HepG2 (cell line): ENCODE results near the gene MYO1E. TPM values are rescaled to one million over a fixed set of nuclear protein-coding genes. Genes with fewer than 3 reads are reported as not detected.
A peak's percentile ranks its signal among the peaks of the same experiment; 100 is the strongest.

ENCODE experiments used
- FOSL2 ChIP-seq: sonication (generic); formaldehyde crosslinking; IDR thresholded peaks from 2 replicates; pipeline ENCODE4 v1.4.0; 2020; ENCODE audit warnings: missing genetic modification reagents
- HIVEP1 ChIP-seq: sonication (generic); formaldehyde crosslinking; IDR thresholded peaks from 2 replicates; pipeline ENCODE4 v1.4.0; 2020; ENCODE audit warnings: mild to moderate bottlenecking, missing genetic modification reagents
- HOXA3 ChIP-seq: sonication (generic); formaldehyde crosslinking; IDR thresholded peaks from 2 replicates; pipeline ENCODE4 v1.5.0; 2020; ENCODE audit warnings: missing genetic modification reagents
- IKZF5 ChIP-seq: IDR thresholded peaks from 2 replicates; pipeline ENCODE4 v1.6.1; 2018; ENCODE audit warnings: missing genetic modification reagents, mild to moderate bottlenecking, missing compliant biosample characterization
- NCOA5 ChIP-seq: sonication (generic); formaldehyde crosslinking; IDR thresholded peaks from 2 replicates; pipeline ENCODE4 v1.4.0; 2020; ENCODE audit warnings: missing genetic modification reagents
- NR3C1 ChIP-seq: sonication (generic); formaldehyde crosslinking; IDR thresholded peaks from 2 replicates; pipeline ENCODE4 v1.4.0; 2020; ENCODE audit warnings: missing genetic modification reagents
- RBFOX2 ChIP-seq: fragments of 200-400 bp; formaldehyde crosslinking; IDR thresholded peaks from 2 replicates; pipeline ENCODE4 v1.6.1; 2017; ENCODE audit warnings: low read depth, mild to moderate bottlenecking, low read length
- RORA ChIP-seq: sonication (generic); formaldehyde crosslinking; IDR thresholded peaks from 2 replicates; pipeline ENCODE4 v1.5.0; 2020; ENCODE audit warnings: mild to moderate bottlenecking, missing genetic modification reagents, moderate library complexity
- SKI ChIP-seq: fragments of 450-650 bp; IDR thresholded peaks from one replicate; pipeline ENCODE4 v1.6.1; 2018; ENCODE audit warnings: mild to moderate bottlenecking; ENCODE audit not compliant: partially characterized antibody
- ZBTB39 ChIP-seq: sonication (generic); formaldehyde crosslinking; IDR thresholded peaks from 2 replicates; pipeline ENCODE4 v1.5.0; 2020; ENCODE audit warnings: missing genetic modification reagents
- ZFP62 ChIP-seq: sonication (generic); formaldehyde crosslinking; IDR thresholded peaks from 2 replicates; pipeline ENCODE4 v1.4.0; 2020; ENCODE audit warnings: missing genetic modification reagents
- ZKSCAN5 ChIP-seq: sonication (generic); formaldehyde crosslinking; IDR thresholded peaks from 2 replicates; pipeline ENCODE4 v1.5.1; 2020; ENCODE audit warnings: mild to moderate bottlenecking, missing genetic modification reagents
- ZNF207 ChIP-seq: fragments of 450-650 bp; IDR thresholded peaks from 2 replicates; pipeline ENCODE4 v1.6.1; 2016; ENCODE audit warnings: antibody characterized with exemption, borderline replicate concordance
- ZNF276 ChIP-seq: sonication (generic); formaldehyde crosslinking; IDR thresholded peaks from 2 replicates; pipeline ENCODE4 v1.4.0; 2020; ENCODE audit warnings: mild to moderate bottlenecking, low read depth, missing genetic modification reagents
- ZNF362 ChIP-seq: sonication (generic); formaldehyde crosslinking; IDR thresholded peaks from 2 replicates; pipeline ENCODE4 v1.4.0; 2020; ENCODE audit warnings: missing genetic modification reagents, mild to moderate bottlenecking, borderline replicate concordance
- ZNF644 ChIP-seq: IDR thresholded peaks from 2 replicates; pipeline ENCODE4 v1.6.1; 2016; ENCODE audit warnings: low read depth
- ZNF746 ChIP-seq: sonication (generic); formaldehyde crosslinking; IDR thresholded peaks from 2 replicates; pipeline ENCODE4 v1.8.0; 2022; ENCODE audit warnings: mild to moderate bottlenecking, missing genetic modification reagents
- ZNF761 ChIP-seq: sonication (generic); formaldehyde crosslinking; conservative IDR thresholded peaks from 2 replicates; pipeline ENCODE4 v1.4.0; 2020; ENCODE audit warnings: mild to moderate bottlenecking, missing genetic modification reagents
- ZNF790 ChIP-seq: sonication (generic); formaldehyde crosslinking; IDR thresholded peaks from 2 replicates; pipeline ENCODE4 v1.8.0; 2022; ENCODE audit warnings: missing genetic modification reagents, mild to moderate bottlenecking, borderline replicate concordance
- ZSCAN5A ChIP-seq: sonication (generic); formaldehyde crosslinking; IDR thresholded peaks from 2 replicates; pipeline ENCODE4 v1.8.0; 2022; ENCODE audit warnings: mild to moderate bottlenecking, missing genetic modification reagents, borderline replicate concordance
- ZXDC ChIP-seq: sonication (generic); formaldehyde crosslinking; IDR thresholded peaks from 2 replicates; pipeline ENCODE4 v1.5.0; 2020; ENCODE audit warnings: mild to moderate bottlenecking, missing genetic modification reagents
- polyA plus RNA-seq, 8 experiments: library from polyadenylated mRNA; depleted of rRNA in 3 of 8; stranded (reverse) in 7 of 8; unstranded in 1 of 8; fragments of >200 nt; fragmentation: Illumina TruSeq in 4 of 8; extraction: Trizol in 4 of 8; gene quantifications; 2 replicates each; pipeline versions ENCODE4 v1.2.1 to v1.2.3, GENCODE V29; 2011 to 2016; ENCODE audit warnings: low read depth in 4 of 8, missing spikeins in 1 of 8, mixed read lengths in 1 of 8; ENCODE audit not compliant: insufficient read depth in 1 of 8
- total RNA-seq, 5 experiments: library from RNA; depleted of rRNA; stranded (reverse); fragments of >200 nt; fragmentation: Illumina TruSeq; extraction: Trizol; gene quantifications; 2 replicates each; pipeline ENCODE4 v1.2.3, GENCODE V29; 2016; ENCODE audit warnings: low read depth in 1 of 5

The MYO1E gene
- total and polyA plus RNA-seq, 2 of the 13 experiments (the other 11 are each of a cell fraction or from before 2014, with no cell fraction given), result 15.7 to 25.1 TPM

- TF ChIP-seq ZXDC (CRISPR knock-in tag) (0 out of 2 replicates have a peak, but pooled peaks have one; percentile 42), RORA (no peak), ZSCAN5A (CRISPR knock-in tag) (no peak), NR3C1 (CRISPR knock-in tag) (no peak), NCOA5 (CRISPR knock-in tag) (no peak), ZNF790 (CRISPR knock-in tag) (no peak), HIVEP1 (CRISPR knock-in tag) (no peak), ZNF207 (no peak), ZKSCAN5 (CRISPR knock-in tag) (no peak), HOXA3 (CRISPR knock-in tag) (peak; percentile 66), FOSL2 (peak; percentile 74), ZNF761 (CRISPR knock-in tag) (0 out of 2 replicates have a peak, but pooled peaks have one; percentile 42), ZBTB39 (CRISPR knock-in tag) (no peak), ZNF644 (CRISPR knock-in tag) (0 out of 2 replicates have a peak, but pooled peaks have one; percentile 15), IKZF5 (CRISPR knock-in tag) (0 out of 2 replicates have a peak, but pooled peaks have one; percentile 38), RBFOX2 (no peak), ZNF746 (0 out of 2 replicates have a peak, but pooled peaks have one; percentile 34), ZFP62 (CRISPR knock-in tag) (no peak), SKI (peak; percentile 31), ZNF362 (CRISPR knock-in tag) (peak; percentile 90), ZNF276 (CRISPR knock-in tag) (no peak)
Observed at GRCh38 chr15:59281699-59282098, 91.0 kb downstream of the MYO1E start (continued).
